Brain microvascular endothelial cell (primary cell): ENCODE measurements around the gene GREM2.

ENCODE experiments used
- DNase-seq: peaks from one replicate; pipeline ENCODE4 v3.0.0-alpha.2; 2020
- H3K27ac ChIP-seq: fragments of 250-450 bp; sonication (Bioruptor Pico); 2 replicates; pipeline ENCODE4 v1.5.1; 2020; ENCODE audit warnings: mild to moderate bottlenecking, moderate library complexity
- H3K27me3 ChIP-seq: fragments of 250-450 bp; sonication (Bioruptor Pico); replicated peaks from 2 replicates; pipeline ENCODE4 v1.5.1; 2020; ENCODE audit warnings: mild to moderate bottlenecking
- H3K36me3 ChIP-seq: fragments of 250-450 bp; sonication (Bioruptor Pico); replicated peaks from 2 replicates; pipeline ENCODE4 v1.5.1; 2020; ENCODE audit warnings: mild to moderate bottlenecking
- H3K4me3 ChIP-seq: 2 replicates; pipeline ENCODE4 v1.5.1; 2011; ENCODE audit warnings: low read depth, mild to moderate bottlenecking, control low read depth, low read length, moderate library complexity
- in situ Hi-C: cut with HindIII; loops from 2 replicates; pipeline ENCODE4 v1.10.0; 2017; ENCODE audit warnings: low sequenced_read_pairs, low pct_ligation_motif_present
- TF ChIP-seq, protein P1 (sequence below): IDR thresholded peaks from 2 replicates; pipeline ENCODE4 v1.5.1; 2011; ENCODE audit warnings: low read depth, mild to moderate bottlenecking, moderate library complexity, low read length, control low read depth, inconsistent platforms; ENCODE audit errors: missing control alignments

The GREM2 gene

DNA sequence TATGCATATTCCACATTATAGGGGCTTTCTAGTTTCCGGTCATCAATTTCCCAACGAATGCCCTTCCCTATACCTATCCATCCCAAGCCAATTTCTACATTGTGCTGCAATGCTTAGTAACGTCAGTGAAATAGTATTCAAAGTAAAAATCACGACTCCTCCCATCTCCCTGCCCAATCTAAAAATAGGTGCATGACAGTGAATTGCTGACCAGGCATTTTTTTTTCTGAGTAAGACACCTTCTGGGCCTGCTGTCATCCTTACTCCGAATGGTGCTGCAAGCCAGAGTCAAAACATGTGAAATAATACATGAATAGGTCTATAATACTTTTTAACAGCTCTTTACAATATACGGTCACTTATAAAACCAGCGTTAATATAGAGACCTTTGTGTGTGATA is 120.2 kb downstream of the GREM2 start:
- Histone ChIP-seq H3K36me3 (no peaks in the 10 kb centered on the region), H3K27me3 (no peaks in the 10 kb centered on the region), H3K4me3 (no peak overlapping the region), H3K27ac (peak overlapping the region; percentile 60)
- in situ Hi-C loops, result no loop called here
- no peak for DNase-seq
- TF ChIP-seq, protein P1, sequence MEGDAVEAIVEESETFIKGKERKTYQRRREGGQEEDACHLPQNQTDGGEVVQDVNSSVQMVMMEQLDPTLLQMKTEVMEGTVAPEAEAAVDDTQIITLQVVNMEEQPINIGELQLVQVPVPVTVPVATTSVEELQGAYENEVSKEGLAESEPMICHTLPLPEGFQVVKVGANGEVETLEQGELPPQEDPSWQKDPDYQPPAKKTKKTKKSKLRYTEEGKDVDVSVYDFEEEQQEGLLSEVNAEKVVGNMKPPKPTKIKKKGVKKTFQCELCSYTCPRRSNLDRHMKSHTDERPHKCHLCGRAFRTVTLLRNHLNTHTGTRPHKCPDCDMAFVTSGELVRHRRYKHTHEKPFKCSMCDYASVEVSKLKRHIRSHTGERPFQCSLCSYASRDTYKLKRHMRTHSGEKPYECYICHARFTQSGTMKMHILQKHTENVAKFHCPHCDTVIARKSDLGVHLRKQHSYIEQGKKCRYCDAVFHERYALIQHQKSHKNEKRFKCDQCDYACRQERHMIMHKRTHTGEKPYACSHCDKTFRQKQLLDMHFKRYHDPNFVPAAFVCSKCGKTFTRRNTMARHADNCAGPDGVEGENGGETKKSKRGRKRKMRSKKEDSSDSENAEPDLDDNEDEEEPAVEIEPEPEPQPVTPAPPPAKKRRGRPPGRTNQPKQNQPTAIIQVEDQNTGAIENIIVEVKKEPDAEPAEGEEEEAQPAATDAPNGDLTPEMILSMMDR, result no peak

DNA sequence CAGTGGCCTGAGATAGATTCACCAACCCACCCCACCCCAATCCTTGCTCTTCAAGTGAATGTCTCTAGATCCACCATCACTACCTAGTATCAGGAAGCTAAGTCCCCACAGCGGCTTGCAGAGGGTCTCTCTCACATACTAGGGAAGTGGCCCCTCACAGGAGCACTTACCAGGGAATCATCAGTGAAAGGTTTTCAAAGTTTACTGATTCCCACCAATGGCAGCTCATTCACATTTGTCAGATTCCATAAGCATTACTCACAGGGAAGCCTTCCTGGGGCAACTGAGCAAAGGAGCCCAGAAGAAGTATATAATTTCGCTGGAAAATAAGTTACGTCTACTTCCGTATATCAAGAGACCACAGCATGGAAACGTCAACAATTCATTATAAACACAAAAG is 120.8 kb downstream of the GREM2 start:
- no peak overlapping the region for H3K4me3 ChIP-seq
- in situ Hi-C loops, result no loop called here
- no peaks in the 10 kb centered on the region for H3K36me3 ChIP-seq
- peak overlapping the region; percentile 60 for H3K27ac ChIP-seq
- DNase-seq, result peak; percentile 68
- H3K27me3 ChIP-seq, result no peaks in the 10 kb centered on the region
- TF ChIP-seq, protein P1, result no peak

DNA sequence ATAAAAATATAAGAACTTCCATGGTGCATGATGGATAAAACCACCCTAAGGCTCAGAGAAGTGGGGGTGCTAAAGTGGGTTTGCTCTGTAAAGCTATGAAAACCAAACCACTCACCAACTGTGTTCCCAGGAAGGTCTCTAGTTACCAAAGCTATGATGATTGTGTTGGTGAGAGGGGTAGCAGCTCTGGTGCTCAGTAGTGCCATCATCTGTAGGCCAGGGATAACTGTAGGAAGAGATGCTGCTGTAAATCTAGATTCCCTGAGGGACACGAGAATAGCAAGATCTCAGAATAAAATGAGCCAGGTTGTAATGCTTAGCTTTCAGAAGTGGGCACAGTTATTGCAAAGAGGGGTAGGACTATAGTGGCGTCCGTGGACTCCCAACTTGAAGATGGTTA is 124.5 kb downstream of the GREM2 start:
- no peak overlapping the region for H3K4me3 ChIP-seq
- in situ Hi-C loops, result no loop called here

DNA sequence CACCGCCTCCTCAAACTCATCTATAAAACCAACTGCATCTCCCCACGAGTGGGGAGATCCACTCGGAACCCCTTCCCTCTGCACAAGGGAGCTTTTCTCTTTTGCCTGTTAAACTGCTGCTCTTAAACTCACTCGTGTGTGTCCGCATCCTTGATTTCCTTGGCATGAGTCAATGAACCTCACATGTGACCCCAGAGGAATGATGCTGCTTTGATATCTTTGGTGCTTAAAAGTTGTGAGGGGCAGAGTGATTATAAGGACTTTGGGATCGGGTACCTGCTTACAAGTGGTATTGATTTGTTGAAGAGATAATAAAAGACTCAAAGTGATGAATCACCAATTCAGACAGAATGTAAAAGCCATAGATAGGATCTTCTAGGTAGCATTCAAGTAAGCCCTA is 125.3 kb downstream of the GREM2 start:
- Histone ChIP-seq H3K36me3 (no peaks in the 10 kb centered on the region), H3K27me3 (no peaks in the 10 kb centered on the region), H3K27ac (no peak overlapping the region), H3K4me3 (no peak overlapping the region)
- no peak for DNase-seq
- TF ChIP-seq, protein P1, result no peak
- in situ Hi-C loops, result no loop called here

More for the DNA sequence above, 124.5 kb downstream of the GREM2 start:
- Histone ChIP-seq H3K36me3 (no peaks in the 10 kb centered on the region), H3K27me3 (no peaks in the 10 kb centered on the region), H3K27ac (no peak overlapping the region)
- no peak for DNase-seq
- TF ChIP-seq, protein P1, result peak; percentile 25

DNA sequence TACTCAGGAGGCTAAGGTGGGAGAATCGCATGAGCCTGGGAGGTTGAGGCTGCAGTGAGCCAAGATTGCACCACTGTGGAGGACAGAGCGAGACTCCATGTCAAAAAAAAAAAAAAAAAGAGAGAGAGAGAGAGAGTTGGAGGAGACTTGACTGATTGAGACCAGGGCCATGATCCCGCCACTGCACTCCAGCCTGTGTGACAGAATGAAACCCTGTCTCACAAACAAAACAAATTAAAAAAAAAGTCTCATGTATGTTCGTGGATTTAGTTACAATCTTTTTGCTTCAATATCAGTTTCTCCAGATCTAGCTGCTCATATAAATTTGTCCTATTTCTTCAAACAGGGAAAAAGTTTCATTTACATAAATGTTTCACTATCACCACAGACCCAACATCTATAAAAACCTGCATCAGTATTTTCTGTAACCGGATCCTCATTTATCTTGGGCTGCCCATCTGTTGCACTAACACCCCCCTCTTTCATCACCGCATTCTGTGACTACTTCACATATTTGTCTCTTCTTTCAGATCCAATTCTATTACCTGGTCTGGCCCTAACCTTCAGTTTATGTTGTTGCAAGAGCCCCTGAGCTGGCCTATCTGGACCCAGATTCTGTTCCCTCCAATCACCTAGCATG is 127.0 kb downstream of the GREM2 start:
- Histone ChIP-seq H3K27ac (no peak overlapping the region), H3K4me3 (no peak overlapping the region), H3K27me3 (no peaks in the 10 kb centered on the region), H3K36me3 (no peaks in the 10 kb centered on the region)
- in situ Hi-C loops, result no loop called here
- no peak for DNase-seq
- TF ChIP-seq, protein P1, result no peak

DNA sequence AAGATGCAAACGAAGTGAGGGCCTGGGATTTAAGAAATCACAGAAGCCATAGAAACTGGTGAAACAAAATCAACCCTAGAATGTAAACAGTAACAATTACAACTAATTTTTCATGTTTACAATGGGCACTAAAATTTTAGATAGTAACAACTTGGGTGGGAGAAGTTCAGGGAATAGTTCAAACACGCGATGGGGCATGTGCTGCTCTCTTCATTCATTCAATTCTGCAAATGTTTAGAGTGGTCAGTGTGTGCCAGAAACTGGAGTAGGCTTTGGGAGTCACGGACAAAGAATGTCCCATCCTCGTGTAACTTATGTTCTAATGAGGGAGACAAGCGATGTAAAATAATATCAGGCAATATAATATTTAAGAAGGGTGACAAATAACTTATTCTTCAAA is 133.4 kb downstream of the GREM2 start:
- H3K27me3 ChIP-seq, result no peaks in the 10 kb centered on the region
- in situ Hi-C loops, result no loop called here
- TF ChIP-seq, protein P1, result no peak
- H3K4me3 ChIP-seq, result no peak overlapping the region
- H3K27ac ChIP-seq, result no peak overlapping the region
- no peaks in the 10 kb centered on the region for H3K36me3 ChIP-seq
- DNase-seq, result no peak
